Astrocyte (in vitro differentiated cells and primary cell): Measurements from ENCODE around the gene GBX1. TPM values are rescaled to one million over a fixed set of nuclear protein-coding genes. Genes with fewer than 3 reads are reported as not detected.

ENCODE experiments used
- DNase-seq: peaks from one replicate; pipeline ENCODE4 v3.0.0-alpha.2; 2010; ENCODE audit warnings: low read depth
- FAIRE-seq: peaks from 2 replicates; lab custom pipeline; 2011; peaks lifted over from hg19 to GRCh38; lab: Jason Lieb, UNC
- H2AFZ ChIP-seq: 2 replicates; pipeline ENCODE4 v1.6.0; 2012; ENCODE audit warnings: low read depth, low read length, inconsistent platforms
- H3K27ac ChIP-seq: 2 replicates; pipeline ENCODE4 v1.5.1; 2011; ENCODE audit warnings: low read depth, low read length, inconsistent platforms
- H3K27me3 ChIP-seq: 2 replicates; pipeline ENCODE4 v1.6.0; 2011; ENCODE audit warnings: low read length, inconsistent platforms; ENCODE audit not compliant: insufficient read depth
- H3K36me3 ChIP-seq: 2 replicates; pipeline ENCODE4 v1.5.1; 2011; ENCODE audit warnings: low read length, inconsistent platforms; ENCODE audit not compliant: insufficient read depth
- H3K4me1 ChIP-seq: 2 replicates; pipeline ENCODE4 v1.5.1; 2011; ENCODE audit warnings: low read length, inconsistent platforms; ENCODE audit not compliant: insufficient read depth
- H3K4me2 ChIP-seq: 2 replicates; pipeline ENCODE4 v1.6.0; 2012; ENCODE audit warnings: low read length, inconsistent platforms
- H3K4me3 ChIP-seq: 2 replicates; pipeline ENCODE4 v1.5.1; 2011; ENCODE audit warnings: low read depth, mild to moderate bottlenecking, low read length, inconsistent platforms; ENCODE audit not compliant: insufficient read depth
- H3K79me2 ChIP-seq: 2 replicates; pipeline ENCODE4 v1.6.0; 2012; ENCODE audit warnings: mild to moderate bottlenecking, low read length, inconsistent platforms; ENCODE audit not compliant: insufficient read depth
- H3K9ac ChIP-seq: 2 replicates; pipeline ENCODE4 v1.6.0; 2012; ENCODE audit warnings: mild to moderate bottlenecking, low read length, inconsistent platforms
- H3K9me3 ChIP-seq: 2 replicates; pipeline ENCODE4 v1.5.1; 2012; ENCODE audit warnings: low read depth, mild to moderate bottlenecking, low read length, inconsistent platforms; ENCODE audit not compliant: insufficient read depth
- H4K20me1 ChIP-seq: 2 replicates; pipeline ENCODE4 v1.6.0; 2012; ENCODE audit warnings: low read length, inconsistent platforms; ENCODE audit not compliant: insufficient read depth
- H3K27ac Mint-ChIP-seq: one replicate; pipeline ENCODE4 v1.8.0; 2021; ENCODE audit warnings: mild to moderate bottlenecking, mixed read lengths; ENCODE audit not compliant: unreplicated experiment
- H3K27me3 Mint-ChIP-seq: one replicate; pipeline ENCODE4 v1.8.0; 2021; ENCODE audit warnings: low read depth, mixed read lengths; ENCODE audit not compliant: unreplicated experiment
- H3K36me3 Mint-ChIP-seq: one replicate; pipeline ENCODE4 v1.8.0; 2021; ENCODE audit warnings: low read depth, mixed read lengths; ENCODE audit not compliant: unreplicated experiment
- H3K4me1 Mint-ChIP-seq: one replicate; pipeline ENCODE4 v1.8.0; 2021; ENCODE audit warnings: low read depth, mixed read lengths; ENCODE audit not compliant: unreplicated experiment
- H3K4me3 Mint-ChIP-seq: one replicate; pipeline ENCODE4 v1.8.0; 2021; ENCODE audit warnings: mild to moderate bottlenecking, moderate library complexity, mixed read lengths; ENCODE audit not compliant: unreplicated experiment
- H3K9me3 Mint-ChIP-seq: one replicate; pipeline ENCODE4 v1.8.0; 2021; ENCODE audit warnings: mild to moderate bottlenecking, mixed read lengths; ENCODE audit not compliant: unreplicated experiment
- EZH2 ChIP-seq: IDR thresholded peaks from 2 replicates; pipeline ENCODE4 v1.6.1; 2012; ENCODE audit warnings: mild to moderate bottlenecking, low read length, inconsistent platforms; ENCODE audit not compliant: insufficient read depth
- total RNA-seq: library from RNA; stranded (reverse); gene quantifications from 2 replicates; pipeline ENCODE4 v1.2.1, GENCODE V29; 2021
- TF ChIP-seq, protein P1 (sequence below): IDR thresholded peaks from 2 replicates; pipeline ENCODE4 v1.5.1; 2011; ENCODE audit warnings: low read depth, mild to moderate bottlenecking, inconsistent platforms, low read length, moderate library complexity; ENCODE audit not compliant: insufficient read depth

Gene GBX1
- total RNA-seq, 1 donor from 2014 or later, result not detected

DNA sequence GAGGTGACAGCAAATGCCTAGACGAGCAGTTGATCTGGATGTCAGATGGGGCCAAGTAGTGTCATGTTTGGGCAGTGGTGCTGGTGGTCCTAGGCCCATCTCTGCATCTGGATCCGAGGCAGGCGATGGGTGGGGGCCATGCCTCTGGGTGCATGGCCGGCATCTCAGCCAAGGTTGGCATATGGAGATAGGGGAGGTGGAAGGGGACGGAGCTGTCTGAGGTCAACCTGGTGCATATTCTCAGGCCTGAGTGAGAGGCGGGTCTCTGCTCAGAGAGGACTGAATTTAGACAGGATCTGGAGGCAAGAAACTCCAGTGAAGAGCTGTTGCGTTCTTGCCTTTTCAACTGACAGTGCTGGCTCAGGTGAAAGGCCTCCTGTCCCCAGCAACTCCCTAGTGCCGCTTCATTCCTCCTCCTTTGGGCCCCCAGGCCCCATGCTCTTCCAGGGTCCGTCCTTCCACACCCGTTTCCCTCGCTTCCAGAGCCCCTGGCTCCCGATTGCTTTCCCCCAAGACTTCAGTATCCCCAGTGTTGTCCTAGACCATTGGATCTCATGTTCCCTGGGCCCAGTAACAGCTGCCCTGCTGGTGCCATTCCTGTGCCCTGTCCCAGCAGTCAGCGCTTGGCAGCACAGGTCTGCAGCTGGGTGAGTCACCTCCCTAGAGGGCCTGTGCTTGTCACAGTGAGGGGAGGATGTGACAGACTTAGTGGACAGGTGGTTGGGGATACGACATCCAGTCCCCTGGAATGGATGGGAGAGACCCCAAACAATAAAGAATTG lies 32.6 kb downstream of the GBX1 start:
- Histone ChIP-seq H3K4me2 (no peak overlapping the region), H3K27ac (no peak overlapping the region), H2AFZ (no peak overlapping the region), H3K4me1 (no peaks in the 10 kb centered on the region), H3K36me3 (peaks cover 16% of the 10 kb centered on the region), H3K79me2 (no peaks in the 10 kb centered on the region), H3K4me3 (no peak overlapping the region), H3K9ac (no peak overlapping the region), H3K9me3 (no peaks in the 10 kb centered on the region), H4K20me1 (peaks cover 43% of the 10 kb centered on the region), H3K27me3 (no peaks in the 10 kb centered on the region)
- no peak overlapping the region for H3K4me3 Mint-ChIP-seq
- peak overlapping the region; percentile 12 for H3K27ac Mint-ChIP-seq
- DNase-seq (no peak), FAIRE-seq (no peak)
- H3K36me3 Mint-ChIP-seq, result peaks cover 16% of the 10 kb centered on the region
- H3K4me1 Mint-ChIP-seq, result peaks cover 2% of the 10 kb centered on the region
- H3K9me3 Mint-ChIP-seq, result no peaks in the 10 kb centered on the region
- H3K27me3 Mint-ChIP-seq, result no peaks in the 10 kb centered on the region
- no peak for TF ChIP-seq EZH2
- TF ChIP-seq, protein P1, sequence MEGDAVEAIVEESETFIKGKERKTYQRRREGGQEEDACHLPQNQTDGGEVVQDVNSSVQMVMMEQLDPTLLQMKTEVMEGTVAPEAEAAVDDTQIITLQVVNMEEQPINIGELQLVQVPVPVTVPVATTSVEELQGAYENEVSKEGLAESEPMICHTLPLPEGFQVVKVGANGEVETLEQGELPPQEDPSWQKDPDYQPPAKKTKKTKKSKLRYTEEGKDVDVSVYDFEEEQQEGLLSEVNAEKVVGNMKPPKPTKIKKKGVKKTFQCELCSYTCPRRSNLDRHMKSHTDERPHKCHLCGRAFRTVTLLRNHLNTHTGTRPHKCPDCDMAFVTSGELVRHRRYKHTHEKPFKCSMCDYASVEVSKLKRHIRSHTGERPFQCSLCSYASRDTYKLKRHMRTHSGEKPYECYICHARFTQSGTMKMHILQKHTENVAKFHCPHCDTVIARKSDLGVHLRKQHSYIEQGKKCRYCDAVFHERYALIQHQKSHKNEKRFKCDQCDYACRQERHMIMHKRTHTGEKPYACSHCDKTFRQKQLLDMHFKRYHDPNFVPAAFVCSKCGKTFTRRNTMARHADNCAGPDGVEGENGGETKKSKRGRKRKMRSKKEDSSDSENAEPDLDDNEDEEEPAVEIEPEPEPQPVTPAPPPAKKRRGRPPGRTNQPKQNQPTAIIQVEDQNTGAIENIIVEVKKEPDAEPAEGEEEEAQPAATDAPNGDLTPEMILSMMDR, result no peak

DNA sequence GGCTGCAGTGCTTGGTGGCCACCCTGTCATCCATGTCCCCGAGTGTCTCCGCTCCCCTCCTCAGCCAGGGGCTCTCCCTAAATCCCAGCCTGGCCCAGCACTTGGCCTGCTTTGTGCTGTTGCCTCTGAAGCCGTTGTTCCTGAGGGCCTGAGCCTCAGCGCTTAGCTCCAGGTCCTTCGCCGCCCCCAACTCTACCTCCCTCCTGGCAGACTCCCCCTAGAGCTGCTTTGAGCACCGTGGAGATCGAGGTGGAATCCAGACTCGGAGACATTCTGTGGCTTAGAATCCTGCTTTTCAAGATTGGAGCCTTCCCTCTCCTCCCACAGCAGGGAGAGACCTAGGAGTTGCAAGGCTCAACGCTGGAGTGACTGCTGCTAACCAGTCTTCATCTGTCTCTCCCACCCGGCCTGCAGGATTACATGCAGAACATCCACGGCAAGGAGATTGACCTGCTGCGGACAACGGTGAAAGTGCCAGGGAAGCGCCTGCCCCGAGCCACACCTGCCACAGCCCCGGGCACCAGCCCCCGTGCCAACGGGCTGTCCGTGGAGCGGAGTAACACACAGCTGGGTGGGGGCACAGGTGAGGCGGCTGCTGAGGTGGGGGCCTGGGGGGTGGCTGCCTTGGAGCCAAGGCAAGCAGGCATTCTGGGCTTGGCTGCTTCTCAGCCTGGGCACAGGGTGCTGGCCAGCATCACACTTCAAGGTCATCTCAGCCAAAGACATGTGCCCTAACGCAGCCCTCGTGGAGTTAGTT lies 33.3 kb downstream of the GBX1 start:
- DNase-seq, result no peak
- Mint-ChIP-seq H3K27me3 (no peaks in the 10 kb centered on the region), H3K27ac (no peak overlapping the region), H3K4me3 (no peak overlapping the region), H3K4me1 (peaks cover 2% of the 10 kb centered on the region), H3K36me3 (peaks cover 17% of the 10 kb centered on the region), H3K9me3 (no peaks in the 10 kb centered on the region)
- no peaks in the 10 kb centered on the region for H3K79me2 ChIP-seq
- peaks cover 42% of the 10 kb centered on the region for H4K20me1 ChIP-seq
- no peak overlapping the region for H3K4me3 ChIP-seq
- H3K27me3 ChIP-seq, result no peaks in the 10 kb centered on the region
- peaks cover 16% of the 10 kb centered on the region for H3K36me3 ChIP-seq
- H2AFZ ChIP-seq, result no peak overlapping the region
- FAIRE-seq, result no peak
- H3K27ac ChIP-seq, result no peak overlapping the region
- H3K4me2 ChIP-seq, result no peak overlapping the region
- no peaks in the 10 kb centered on the region for H3K4me1 ChIP-seq
- H3K9me3 ChIP-seq, result no peaks in the 10 kb centered on the region
- TF ChIP-seq EZH2, result no peak
- TF ChIP-seq, protein P1, result no peak
- H3K9ac ChIP-seq, result no peak overlapping the region
